Peyer's patch (tissue), 4 donors: ENCODE results near the gene ARMC8.

Experiments used
- CTCF ChIP-seq, 6 experiments: fragments of 450-650 bp in 4 of 6; fragments of 200-600 bp in 2 of 6; sonication (generic) in 1 of 6; IDR thresholded peaks; one replicate each; pipeline ENCODE4 v1.5.1; 2017 to 2019; ENCODE audit warnings: antibody characterized with exemption in 6 of 6, mild to moderate bottlenecking in 3 of 6, moderate library complexity in 1 of 6
- POLR2A ChIP-seq, 2 donors: fragments of 450-650 bp; IDR thresholded peaks; one replicate each; pipeline ENCODE4 v1.5.1; 2017; ENCODE audit warnings: antibody characterized with exemption in 2 of 2, mild to moderate bottlenecking in 2 of 2, moderate library complexity in 2 of 2

GRCh38 chr3:138213398-138214085, 26.4 kb downstream of the ARMC8 start:
- TF ChIP-seq POLR2A (IDR thresholded peaks at IDR 0.05) (no peak), CTCF (IDR thresholded peaks at IDR 0.05) (no peak)
